Omental fat pad (tissue), 4 donors: ENCODE data around the gene ANGPTL2. TPM values are rescaled to one million over a fixed set of nuclear protein-coding genes. Genes with fewer than 3 reads are reported as not detected.

Experiments used
- ATAC-seq: fragments of 150-250 bp; one replicate; pipeline ENCODE4 v1.9.1; 2016; ENCODE audit warnings: mild to moderate bottlenecking, moderate library complexity; ENCODE audit not compliant: low FRiP score
- DNase-seq: peaks from one replicate; pipeline ENCODE4 v3.0.0-alpha.2; 2019; ENCODE audit warnings: low spot score
- total RNA-seq, 4 donors: library from RNA; depleted of rRNA; stranded (reverse); fragments of >200 nt; gene quantifications; one replicate each; pipeline ENCODE4 v1.1.0, GENCODE V29; 2016
- TF ChIP-seq, protein P1 (sequence below), 3 donors: fragments of 450-650 bp; IDR thresholded peaks; one replicate each; pipeline ENCODE4 v1.5.1; 2016 to 2017; ENCODE audit warnings: antibody characterized with exemption in 3 of 3, mild to moderate bottlenecking in 3 of 3, moderate library complexity in 2 of 3

The ANGPTL2 gene
- total RNA-seq, 4 donors from 2014 or later, result 68.3 to 177 (median 112) TPM

DNA sequence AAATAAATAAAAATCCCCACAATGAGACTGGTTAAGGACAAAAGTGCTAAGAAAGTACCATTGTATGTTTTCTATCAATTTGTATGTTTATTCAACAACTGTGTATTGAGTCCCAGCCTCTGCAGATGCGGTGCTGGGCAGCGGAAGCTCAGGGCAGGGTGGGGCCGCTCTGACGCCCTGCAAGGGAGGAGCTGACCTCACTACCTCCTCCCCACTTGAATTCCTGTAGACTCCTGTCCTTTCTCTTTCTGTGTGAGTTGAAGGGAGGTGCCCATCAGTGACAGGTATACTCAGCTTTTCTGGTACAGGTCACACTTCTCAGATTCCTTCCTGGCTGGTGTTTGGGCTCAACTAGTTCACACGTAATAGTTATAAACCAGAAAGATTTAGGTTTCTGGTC, 27.0 kb downstream of the ANGPTL2 start:
- no peak for DNase-seq
- TF ChIP-seq, protein P1, sequence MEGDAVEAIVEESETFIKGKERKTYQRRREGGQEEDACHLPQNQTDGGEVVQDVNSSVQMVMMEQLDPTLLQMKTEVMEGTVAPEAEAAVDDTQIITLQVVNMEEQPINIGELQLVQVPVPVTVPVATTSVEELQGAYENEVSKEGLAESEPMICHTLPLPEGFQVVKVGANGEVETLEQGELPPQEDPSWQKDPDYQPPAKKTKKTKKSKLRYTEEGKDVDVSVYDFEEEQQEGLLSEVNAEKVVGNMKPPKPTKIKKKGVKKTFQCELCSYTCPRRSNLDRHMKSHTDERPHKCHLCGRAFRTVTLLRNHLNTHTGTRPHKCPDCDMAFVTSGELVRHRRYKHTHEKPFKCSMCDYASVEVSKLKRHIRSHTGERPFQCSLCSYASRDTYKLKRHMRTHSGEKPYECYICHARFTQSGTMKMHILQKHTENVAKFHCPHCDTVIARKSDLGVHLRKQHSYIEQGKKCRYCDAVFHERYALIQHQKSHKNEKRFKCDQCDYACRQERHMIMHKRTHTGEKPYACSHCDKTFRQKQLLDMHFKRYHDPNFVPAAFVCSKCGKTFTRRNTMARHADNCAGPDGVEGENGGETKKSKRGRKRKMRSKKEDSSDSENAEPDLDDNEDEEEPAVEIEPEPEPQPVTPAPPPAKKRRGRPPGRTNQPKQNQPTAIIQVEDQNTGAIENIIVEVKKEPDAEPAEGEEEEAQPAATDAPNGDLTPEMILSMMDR (IDR thresholded peaks at IDR 0.05), result no peak
- ATAC-seq, result peak; percentile 39

DNA sequence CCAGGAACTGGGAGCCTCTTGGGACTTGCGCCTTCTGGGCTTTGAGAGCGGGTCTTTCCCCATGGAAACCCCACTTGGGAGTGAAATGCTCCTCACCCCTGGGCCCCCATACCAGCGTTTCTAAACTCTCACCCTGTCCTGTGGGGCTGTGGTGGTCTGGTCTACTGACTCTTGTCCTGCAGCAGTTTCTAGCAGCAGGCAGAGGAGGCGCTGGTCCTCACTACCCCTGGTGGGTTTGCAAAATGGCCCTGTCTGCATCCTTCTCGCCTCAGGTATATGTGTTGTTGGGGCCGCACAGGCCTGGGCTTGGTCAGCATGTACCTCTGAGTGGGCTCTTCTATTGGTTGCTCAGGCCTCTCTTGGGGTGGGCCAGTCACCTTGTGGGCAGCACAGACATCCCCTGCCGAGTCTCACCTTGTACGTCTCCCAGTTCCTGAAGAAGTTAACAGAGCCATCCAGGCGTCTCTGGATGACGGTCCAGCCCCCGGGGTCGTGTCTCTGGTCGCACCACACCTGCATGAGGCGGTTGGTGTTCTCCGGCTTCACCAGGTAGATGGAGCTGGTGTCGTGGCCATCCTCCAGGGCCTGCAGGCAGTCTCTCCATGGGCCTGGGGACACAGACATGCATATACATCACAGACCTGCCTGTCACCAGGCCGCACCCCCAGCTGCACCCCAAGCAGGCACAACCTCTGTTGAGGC, 29.0 kb downstream of the ANGPTL2 start:
- TF ChIP-seq, protein P1 (IDR thresholded peaks at IDR 0.05), result no peak
- ATAC-seq, result no peak
- no peak for DNase-seq

DNA sequence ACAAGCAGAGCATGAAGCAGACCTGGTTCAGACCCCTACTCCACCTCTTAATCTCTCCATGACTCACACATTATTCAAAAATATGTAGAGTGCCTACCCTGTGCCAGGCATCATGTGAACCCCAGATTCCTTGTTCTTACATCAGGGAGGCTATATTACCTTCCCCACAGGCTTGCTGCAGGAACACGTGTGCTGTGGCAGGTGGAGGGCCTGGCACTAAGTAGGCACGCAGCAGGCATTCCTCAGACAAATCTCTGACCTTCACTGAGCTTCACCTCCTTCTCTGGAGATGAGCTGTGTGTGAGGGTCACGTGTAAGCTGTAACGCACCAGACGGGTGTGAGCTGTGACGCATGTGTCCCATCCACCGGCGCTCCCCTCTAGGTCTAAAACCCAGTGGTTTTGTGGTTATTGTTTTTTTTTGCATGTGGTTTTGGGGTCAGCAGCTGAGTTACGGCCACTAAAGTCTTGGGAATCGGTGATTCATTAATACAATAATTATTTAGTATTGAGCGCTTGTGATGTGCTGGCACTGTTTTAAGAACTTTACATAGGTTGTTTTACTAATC, 30.3 kb downstream of the ANGPTL2 start:
- ATAC-seq (no peak), DNase-seq (no peak)
- TF ChIP-seq, protein P1 (IDR thresholded peaks at IDR 0.05), result no peak

DNA sequence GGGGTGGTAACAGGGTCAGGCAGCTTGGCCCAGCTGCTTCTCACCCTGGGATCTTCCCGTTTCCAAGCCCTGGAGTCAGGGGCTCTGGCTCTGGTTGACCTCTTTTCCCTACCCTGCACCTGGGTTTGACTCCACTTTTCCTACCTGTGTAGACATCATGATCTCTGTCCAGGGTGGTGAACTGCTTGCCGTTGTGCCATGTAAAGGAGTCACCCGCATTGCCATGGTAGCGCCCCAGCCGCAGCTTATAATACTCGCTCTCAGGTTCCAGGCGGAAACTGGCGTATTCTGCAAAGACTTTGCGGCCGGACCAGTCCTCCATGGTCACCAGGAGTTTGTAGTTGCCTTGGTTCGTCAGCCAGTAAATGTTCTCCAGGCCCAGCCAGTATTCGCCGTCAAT, 30.9 kb downstream of the ANGPTL2 start:
- DNase-seq, result no peak
- TF ChIP-seq, protein P1 (IDR thresholded peaks at IDR 0.05), result no peak

DNA sequence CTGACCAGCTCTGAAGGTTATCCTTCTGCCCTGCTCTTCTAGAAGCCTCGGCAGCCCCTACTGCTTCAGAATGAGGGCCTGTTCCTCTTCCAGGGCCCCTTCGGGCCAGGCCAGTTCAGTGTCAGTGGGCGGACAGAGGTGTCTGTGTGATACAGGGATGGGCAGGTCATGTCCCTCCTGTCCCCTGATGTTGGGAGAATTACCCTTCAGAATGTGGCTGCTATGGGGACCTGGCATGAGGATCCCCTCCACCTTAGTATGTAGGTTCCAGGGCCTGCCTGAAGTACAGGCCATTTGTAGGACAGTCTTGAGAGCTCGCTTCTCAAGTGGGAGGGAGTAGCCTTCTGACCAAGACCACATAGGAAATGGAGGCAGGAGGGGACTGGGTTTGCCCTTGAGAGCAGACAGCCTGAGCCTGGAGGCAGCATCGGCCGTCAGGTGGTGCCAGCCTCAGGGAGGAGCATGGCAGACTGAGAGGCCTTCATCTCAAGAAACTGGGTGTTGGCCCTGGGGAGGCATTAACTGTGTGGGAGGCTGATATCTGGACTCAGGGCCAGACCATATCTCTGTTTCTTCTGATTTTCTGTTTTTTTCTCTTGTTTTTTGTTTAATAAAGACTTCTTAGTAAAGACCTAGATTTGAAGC, 32.0 kb downstream of the ANGPTL2 start:
- no peak for DNase-seq
- TF ChIP-seq, protein P1 (IDR thresholded peaks at IDR 0.05), result no peak
- ATAC-seq, result peak; percentile 34

More for the DNA sequence above, 30.9 kb downstream of the ANGPTL2 start:
- no peak for ATAC-seq

DNA sequence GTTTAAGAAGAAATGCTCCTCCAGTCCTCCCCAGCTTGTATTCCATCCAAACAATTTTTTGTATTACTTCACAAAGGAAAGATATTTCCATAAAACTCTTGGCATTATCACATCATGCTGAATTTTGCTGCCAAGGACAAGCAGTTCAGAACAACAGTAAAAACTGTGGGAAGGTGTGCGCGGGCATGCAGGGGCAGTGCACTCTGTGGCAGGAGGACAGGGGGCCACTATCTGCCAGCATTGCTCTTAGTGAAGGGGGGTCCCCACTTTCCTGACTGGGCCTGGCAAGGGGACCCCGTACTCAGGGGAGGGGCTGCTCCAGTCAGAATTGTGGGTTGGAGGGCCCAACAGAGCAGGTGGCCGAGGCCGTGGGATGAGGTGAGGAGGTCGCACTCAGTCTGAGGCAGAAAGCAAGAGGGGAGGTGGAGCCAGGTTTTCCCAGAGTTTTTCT, 32.8 kb downstream of the ANGPTL2 start:
- peak; percentile 48 for ATAC-seq
- TF ChIP-seq, protein P1 (IDR thresholded peaks at IDR 0.05), result no peak
- no peak for DNase-seq
